ENCODE results near the gene KRT72.

The KRT72 gene

DNA sequence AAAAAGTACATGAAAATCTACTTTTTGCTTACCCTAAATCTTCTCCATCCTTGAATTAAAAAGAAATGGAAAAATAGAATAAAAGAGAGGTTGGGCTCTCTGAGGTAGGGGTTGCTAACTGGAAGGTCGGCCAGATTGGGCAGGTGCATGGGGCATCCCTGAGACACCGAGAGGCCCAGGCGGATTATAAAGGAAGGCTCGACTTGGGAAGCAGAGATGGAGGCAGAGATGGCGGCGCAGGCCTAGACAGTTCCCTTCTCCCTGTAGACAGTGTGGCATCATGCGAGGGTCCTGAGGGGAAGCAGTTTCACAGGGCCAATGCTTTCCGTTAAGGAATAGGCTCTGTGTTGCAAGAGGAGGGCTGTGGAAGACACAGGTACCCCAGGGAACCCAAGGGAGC lies 23.9 kb downstream of the KRT72 start:
- DNase-seq (ENCODE audit: low read depth) = no peak
- no peak for TF ChIP-seq CTCF (IDR thresholded peaks at IDR 0.05; ENCODE audit: control insufficient read depth, extremely low read depth, insufficient read depth)
- no peak overlapping the region for H3K4me3 ChIP-seq (ENCODE audit: low read depth, low read length)

GRCh38 chr12:52575948-52576347 lies 25.3 kb downstream of the KRT72 start:
- no peak overlapping the region for H3K4me3 ChIP-seq (ENCODE audit: low read depth, low read length)
- no peak for TF ChIP-seq CTCF (IDR thresholded peaks at IDR 0.05; ENCODE audit: control insufficient read depth, extremely low read depth, insufficient read depth)
- no peak for DNase-seq (ENCODE audit: low read depth)

DNA sequence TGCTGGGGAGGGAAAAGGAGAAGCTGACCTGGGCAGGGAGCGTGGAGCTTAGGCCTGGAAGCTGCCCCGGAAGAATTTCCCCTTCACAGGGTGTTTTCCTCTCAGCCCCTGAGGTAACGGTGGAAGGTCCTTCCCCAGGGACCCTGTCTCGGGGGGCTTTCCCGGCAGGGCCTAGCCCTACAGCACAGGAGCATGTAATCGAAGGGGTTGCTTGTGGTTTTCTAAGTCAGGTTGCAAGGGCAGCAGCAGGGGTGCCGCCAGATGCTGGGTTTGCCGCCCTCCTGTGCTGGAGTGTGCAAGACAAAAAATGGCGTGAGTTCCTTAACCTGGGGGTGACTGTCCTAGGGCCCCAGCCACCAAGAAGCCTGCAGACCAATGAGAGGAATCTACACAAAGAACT lies 26.0 kb downstream of the KRT72 start:
- DNase-seq (ENCODE audit: low read depth) = no peak
- no peak overlapping the region for H3K4me3 ChIP-seq (ENCODE audit: low read depth, low read length)
- no peak for TF ChIP-seq CTCF (IDR thresholded peaks at IDR 0.05; ENCODE audit: control insufficient read depth, extremely low read depth, insufficient read depth)

DNA sequence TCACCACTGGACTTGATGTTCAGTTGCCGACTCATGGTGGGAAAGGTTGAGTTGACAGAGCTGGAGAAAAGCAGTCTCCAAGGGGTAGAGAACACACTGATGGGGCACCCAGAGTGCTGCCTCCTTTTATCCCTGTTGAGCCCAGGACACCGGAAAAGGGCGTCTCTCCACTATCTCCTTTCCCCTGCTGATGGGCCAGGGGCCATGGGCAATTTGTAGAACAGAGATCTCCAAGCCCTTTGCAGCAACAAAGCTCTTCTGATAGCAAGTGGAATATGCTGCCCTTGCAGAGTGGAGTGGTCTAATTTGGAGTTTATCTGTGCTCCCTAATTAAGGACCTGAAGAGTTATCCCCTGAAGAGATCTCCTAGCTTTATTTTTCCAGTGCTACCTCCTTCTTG lies 27.5 kb downstream of the KRT72 start, which contains the start of gene KRT74:
Gene KRT74 (minus strand): TSS at position 101 of the 400 bp plus-strand sequence. CDS start 66 bp downstream, at position 35.
- no peak for DNase-seq (ENCODE audit: low read depth)
- TF ChIP-seq CTCF (IDR thresholded peaks at IDR 0.05; ENCODE audit: control insufficient read depth, extremely low read depth, insufficient read depth) = no peak

DNA sequence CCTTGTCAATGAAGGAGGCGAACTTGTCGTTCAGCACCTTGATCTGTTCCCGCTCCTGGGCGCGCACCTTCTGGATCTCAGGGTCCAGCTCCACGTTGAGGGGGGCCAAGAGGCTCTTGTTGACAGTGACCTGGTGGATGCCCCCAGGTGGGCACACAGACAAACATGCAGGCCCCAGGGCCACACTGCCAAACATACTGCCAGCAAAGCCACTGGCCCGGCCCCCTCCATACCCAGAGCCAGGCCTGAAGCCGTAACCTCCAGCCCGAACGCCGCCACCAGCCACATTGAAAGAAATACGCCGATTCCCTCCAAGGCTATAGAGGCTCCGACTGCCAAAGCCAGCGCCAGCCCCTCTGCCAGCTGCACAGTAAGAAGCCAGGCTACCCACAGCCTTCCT lies 28.0 kb downstream of the KRT72 start:
- no peak for TF ChIP-seq CTCF (IDR thresholded peaks at IDR 0.05; ENCODE audit: control insufficient read depth, extremely low read depth, insufficient read depth)
- DNase-seq (ENCODE audit: low read depth) = no peak
- no peak overlapping the region for H3K4me3 ChIP-seq (ENCODE audit: low read depth, low read length)

More for the DNA sequence above, 27.5 kb downstream of the KRT72 start, which contains the start of gene KRT74:
- H3K4me3 ChIP-seq (ENCODE audit: low read depth, low read length) = no peak within 1 kb of the TSS

DNA sequence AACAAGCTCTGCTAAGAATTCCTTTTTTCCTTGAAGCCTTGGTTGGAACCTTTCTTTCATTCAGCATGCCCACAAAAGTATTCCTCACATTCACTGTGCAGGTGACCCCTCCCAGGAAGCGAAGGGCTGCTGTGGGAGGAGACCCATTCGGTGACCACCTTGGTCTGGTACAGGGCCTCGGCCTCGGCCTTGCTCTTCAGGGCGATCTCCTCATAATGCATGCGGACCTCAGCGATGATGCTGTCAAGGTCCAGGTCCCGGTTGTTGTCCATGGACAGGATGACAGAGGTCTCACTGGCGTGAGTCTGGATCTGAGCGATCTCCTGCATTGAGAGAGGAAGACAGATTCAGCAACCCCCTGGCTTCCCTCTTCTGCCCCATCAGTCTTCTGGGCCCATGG lies 30.8 kb downstream of the KRT72 start:
- TF ChIP-seq CTCF (IDR thresholded peaks at IDR 0.05; ENCODE audit: control insufficient read depth, extremely low read depth, insufficient read depth) = no peak
- H3K4me3 ChIP-seq (ENCODE audit: low read depth, low read length) = no peak overlapping the region
- no peak for DNase-seq (ENCODE audit: low read depth)

- DNase-seq (ENCODE audit: low read depth) = no peak
- no peak overlapping the region for H3K4me3 ChIP-seq (ENCODE audit: low read depth, low read length)
- no peak for TF ChIP-seq CTCF (IDR thresholded peaks at IDR 0.05; ENCODE audit: control insufficient read depth, extremely low read depth, insufficient read depth)
Observed at GRCh38 chr12:52568111-52568510, 33.2 kb downstream of the KRT72 start.

All from LNCaP clone FGC (cell line).